Memory B cell (primary cell): ENCODE measurements around the gene ZSWIM5.
"Not testable (repeated sequence)": the region's sequence is repeated elsewhere in the genome, so short reads cannot be mapped to it uniquely, and the experiment has no call there.

Source experiments
- ATAC-seq: fragments of 150-1000 bp; cut with Tn5 transposase; 2 replicates; pipeline ENCODE4 v1.10.0; 2021; ENCODE audit warnings: low read depth, mild to moderate bottlenecking, moderate library complexity
- DNase-seq, 2 donors: peaks; one replicate each; pipeline ENCODE4 v3.0.0; 2022; ENCODE audit warnings: low spot score in 2 of 2
- H3K27ac Mint-ChIP-seq: one replicate; pipeline ENCODE4 v1.8.0; 2022; ENCODE audit warnings: mild to moderate bottlenecking, moderate library complexity, mixed read lengths
- H3K27me3 Mint-ChIP-seq: one replicate; pipeline ENCODE4 v1.8.0; 2022; ENCODE audit warnings: mixed read lengths
- H3K36me3 Mint-ChIP-seq: one replicate; pipeline ENCODE4 v1.8.0; 2022; ENCODE audit warnings: mild to moderate bottlenecking, mixed read lengths
- H3K4me1 Mint-ChIP-seq: one replicate; pipeline ENCODE4 v1.8.0; 2022; ENCODE audit warnings: mixed read lengths
- H3K4me3 Mint-ChIP-seq: one replicate; pipeline ENCODE4 v1.8.0; 2022; ENCODE audit warnings: mild to moderate bottlenecking, moderate library complexity, mixed read lengths
- H3K9me3 Mint-ChIP-seq: one replicate; pipeline ENCODE4 v1.8.0; 2022; ENCODE audit warnings: mixed read lengths

The ZSWIM5 gene

GRCh38 chr1:45106864-45107263 lies 99.5 kb downstream of the ZSWIM5 start:
- not testable (repeated sequence) for H3K27ac Mint-ChIP-seq, H3K27me3 Mint-ChIP-seq, DNase-seq, H3K36me3 Mint-ChIP-seq, H3K4me1 Mint-ChIP-seq, ATAC-seq, H3K4me3 Mint-ChIP-seq, H3K9me3 Mint-ChIP-seq

DNA sequence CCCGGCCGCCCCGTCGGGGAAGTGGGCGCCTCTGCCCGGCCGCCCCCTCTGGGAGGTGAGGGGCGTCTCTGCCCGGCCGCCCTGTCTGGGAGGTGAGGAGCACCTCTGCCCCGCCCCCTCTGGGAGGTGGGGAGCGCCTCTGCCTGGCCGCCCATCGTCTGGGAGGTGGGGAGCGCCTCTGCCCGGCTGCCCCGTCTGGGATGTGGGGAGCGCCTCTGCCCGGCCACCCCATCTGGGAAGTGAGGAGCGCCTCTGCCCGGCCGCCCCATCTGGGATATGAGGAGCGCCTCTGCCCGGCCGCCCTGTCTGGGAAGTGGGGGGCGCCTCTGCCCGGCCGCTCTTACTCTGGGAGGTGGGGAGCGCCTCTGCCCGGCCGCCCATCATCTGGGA lies 100.3 kb downstream of the ZSWIM5 start:
- ATAC-seq, H3K4me1 Mint-ChIP-seq, H3K27ac Mint-ChIP-seq, H3K4me3 Mint-ChIP-seq, DNase-seq, H3K27me3 Mint-ChIP-seq, H3K9me3 Mint-ChIP-seq, H3K36me3 Mint-ChIP-seq: not testable (repeated sequence)

DNA sequence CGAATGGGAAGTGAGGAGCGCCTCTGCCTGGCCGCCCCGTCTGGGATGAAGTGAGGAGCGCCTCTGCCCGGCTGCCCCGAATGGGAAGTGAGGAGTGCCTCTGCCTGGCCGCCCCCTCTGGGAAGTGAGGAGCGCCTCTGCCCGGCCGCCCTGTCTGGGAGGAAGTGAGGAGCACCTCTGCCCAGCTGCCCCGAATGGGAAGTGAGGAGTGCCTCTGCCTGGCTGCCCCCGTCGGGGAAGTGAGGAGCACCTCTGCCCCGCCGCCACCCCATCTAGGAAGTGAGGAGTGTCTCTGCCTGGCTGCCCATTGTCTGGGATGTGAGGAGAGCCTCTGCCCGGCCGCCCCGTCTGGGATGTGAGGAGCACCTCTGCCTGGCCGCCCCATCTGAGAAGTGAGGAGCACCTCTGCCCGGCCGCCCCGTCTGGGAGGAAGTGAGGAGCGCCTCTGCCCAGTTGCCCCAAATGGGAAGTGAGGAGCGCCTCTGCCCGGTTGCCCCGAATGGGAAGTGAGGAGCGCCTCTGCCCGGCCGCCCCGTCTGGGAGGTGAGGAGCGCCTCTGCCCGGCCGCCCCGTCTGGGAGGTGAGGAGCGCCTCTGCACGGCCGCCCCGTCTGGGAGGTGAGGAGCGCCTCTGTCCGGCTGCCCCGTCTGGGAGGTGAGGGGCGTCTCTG lies 100.8 kb downstream of the ZSWIM5 start:
- not testable (repeated sequence) for H3K9me3 Mint-ChIP-seq, DNase-seq, H3K4me3 Mint-ChIP-seq, H3K4me1 Mint-ChIP-seq, ATAC-seq, H3K27me3 Mint-ChIP-seq, H3K36me3 Mint-ChIP-seq, H3K27ac Mint-ChIP-seq

GRCh38 chr1:45103534-45103933 lies 102.9 kb downstream of the ZSWIM5 start:
- H3K27me3 Mint-ChIP-seq = peaks cover 5% of the 10 kb centered on the region
- DNase-seq (no peak), ATAC-seq (no peak)
- H3K9me3 Mint-ChIP-seq = no peaks in the 10 kb centered on the region
- H3K27ac Mint-ChIP-seq = no peak overlapping the region
- peaks cover 7% of the 10 kb centered on the region for H3K36me3 Mint-ChIP-seq
- no peak overlapping the region for H3K4me3 Mint-ChIP-seq
- no peaks in the 10 kb centered on the region for H3K4me1 Mint-ChIP-seq

DNA sequence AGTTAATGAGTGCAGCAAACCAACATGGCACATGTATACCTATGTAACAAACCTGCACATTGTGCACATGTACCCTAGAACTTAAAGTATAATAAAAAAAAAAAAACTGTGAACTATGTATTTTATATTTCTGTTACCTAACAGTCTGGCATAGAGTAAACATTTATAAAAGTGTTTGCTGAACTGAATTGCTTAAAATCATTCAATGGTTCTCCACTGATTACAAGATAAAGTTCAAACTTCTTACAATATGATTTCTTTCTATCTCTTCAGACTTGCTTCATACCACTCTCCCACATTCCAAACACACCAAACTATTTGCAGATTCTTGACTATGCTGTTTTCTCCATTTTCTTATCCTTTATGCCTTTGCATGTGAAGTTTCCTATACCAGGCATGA lies 104.5 kb downstream of the ZSWIM5 start:
- Mint-ChIP-seq H3K27ac (no peak overlapping the region), H3K27me3 (peaks cover 7% of the 10 kb centered on the region), H3K4me3 (no peak overlapping the region), H3K9me3 (no peaks in the 10 kb centered on the region), H3K36me3 (peaks cover 5% of the 10 kb centered on the region), H3K4me1 (no peaks in the 10 kb centered on the region)
- ATAC-seq (no peak), DNase-seq (no peak)

DNA sequence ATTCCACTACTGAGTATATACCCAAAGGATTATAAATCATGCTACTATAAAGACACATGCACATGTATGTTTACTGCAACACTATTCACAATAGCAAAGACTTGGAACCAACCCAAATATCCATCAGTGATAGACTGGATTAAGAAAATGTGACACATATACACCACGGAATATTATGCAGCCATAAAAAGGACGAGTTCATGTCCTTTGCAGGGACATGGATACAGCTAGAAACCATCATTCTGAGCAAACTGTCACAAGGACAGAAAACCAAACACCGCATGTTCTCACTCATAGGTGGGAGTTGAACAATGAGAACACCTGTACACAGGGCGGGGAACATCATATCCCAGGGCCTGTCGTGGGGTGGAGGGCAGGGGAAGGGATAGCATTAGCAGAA lies 104.9 kb downstream of the ZSWIM5 start:
- not testable (repeated sequence) for H3K9me3 Mint-ChIP-seq, DNase-seq, H3K27ac Mint-ChIP-seq, H3K4me3 Mint-ChIP-seq, H3K4me1 Mint-ChIP-seq, H3K27me3 Mint-ChIP-seq, ATAC-seq, H3K36me3 Mint-ChIP-seq

DNA sequence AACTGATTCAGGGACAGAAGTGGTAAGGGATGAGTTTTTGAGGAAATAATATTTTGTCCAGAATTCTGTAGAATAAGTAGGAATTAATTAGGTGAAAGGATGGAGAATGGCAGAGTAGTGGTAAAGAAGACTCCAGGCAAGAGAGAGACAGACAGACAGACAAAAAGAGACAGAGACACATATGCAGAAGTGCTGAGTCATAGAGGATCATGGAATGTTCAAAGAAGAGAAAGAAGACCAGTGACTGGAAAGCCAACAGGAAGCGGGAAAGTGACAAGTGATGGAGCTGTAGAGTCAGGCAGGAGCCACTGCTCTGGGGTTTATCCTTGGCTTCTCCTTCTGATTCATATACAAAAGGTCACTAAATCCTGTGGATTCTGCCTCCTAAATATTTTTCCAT lies 108.5 kb downstream of the ZSWIM5 start:
- H3K9me3 Mint-ChIP-seq = no peaks in the 10 kb centered on the region

DNA sequence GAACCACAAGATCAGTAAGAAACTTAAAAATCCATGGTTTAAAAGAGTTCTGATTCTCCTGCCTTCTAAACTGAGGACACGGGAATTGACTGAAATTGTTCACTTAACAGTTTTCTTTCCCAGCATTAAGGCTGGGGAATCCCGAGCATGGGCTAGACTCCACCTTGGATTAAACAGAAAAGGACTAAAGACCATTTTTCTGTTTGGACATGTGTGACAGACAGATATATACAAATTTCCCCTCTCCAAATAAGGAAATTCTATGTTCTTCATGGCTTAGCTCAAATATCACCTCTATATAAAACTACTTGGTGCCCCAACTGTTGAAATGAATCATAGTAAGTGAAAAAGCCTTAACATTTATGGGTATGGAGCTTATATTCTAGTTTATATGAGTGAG lies 109.3 kb downstream of the ZSWIM5 start:
- DNase-seq = no peak
- Mint-ChIP-seq H3K27ac (no peak overlapping the region), H3K27me3 (peaks cover 7% of the 10 kb centered on the region)

More for the DNA sequence above, 108.5 kb downstream of the ZSWIM5 start:
- ATAC-seq = no peak
- H3K4me1 Mint-ChIP-seq = no peaks in the 10 kb centered on the region
- H3K27ac Mint-ChIP-seq = no peak overlapping the region
- no peak for DNase-seq
- peaks cover 7% of the 10 kb centered on the region for H3K27me3 Mint-ChIP-seq
- peaks cover 5% of the 10 kb centered on the region for H3K36me3 Mint-ChIP-seq
- H3K4me3 Mint-ChIP-seq = no peak overlapping the region

DNA sequence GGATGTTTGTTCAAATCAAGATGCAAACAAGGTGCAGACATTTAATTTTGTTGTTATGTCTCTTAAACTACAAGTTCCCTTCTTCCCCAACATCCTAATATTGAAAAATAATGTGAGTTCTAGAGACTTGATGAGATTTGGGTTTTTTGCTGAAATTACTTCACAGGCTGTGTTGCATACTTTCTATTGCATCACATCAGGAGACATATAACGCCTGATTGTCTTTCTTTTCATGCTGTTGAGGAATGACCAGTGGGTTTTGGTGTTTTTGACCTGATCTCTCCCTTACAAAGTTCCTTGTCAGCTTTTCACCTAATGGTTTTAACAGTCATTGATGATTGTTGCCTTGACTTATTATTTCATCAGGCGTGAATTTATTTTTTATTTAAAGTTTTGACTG lies 111.0 kb downstream of the ZSWIM5 start:
- Mint-ChIP-seq H3K27ac (no peak overlapping the region), H3K9me3 (no peaks in the 10 kb centered on the region), H3K36me3 (peaks cover 5% of the 10 kb centered on the region), H3K4me1 (no peaks in the 10 kb centered on the region), H3K27me3 (peaks cover 7% of the 10 kb centered on the region), H3K4me3 (no peak overlapping the region)
- DNase-seq (no peak), ATAC-seq (no peak)

More for the DNA sequence above, 109.3 kb downstream of the ZSWIM5 start:
- ATAC-seq = no peak
- no peak overlapping the region for H3K4me3 Mint-ChIP-seq
- no peaks in the 10 kb centered on the region for H3K4me1 Mint-ChIP-seq
- H3K9me3 Mint-ChIP-seq = no peaks in the 10 kb centered on the region
- peaks cover 5% of the 10 kb centered on the region for H3K36me3 Mint-ChIP-seq

DNA sequence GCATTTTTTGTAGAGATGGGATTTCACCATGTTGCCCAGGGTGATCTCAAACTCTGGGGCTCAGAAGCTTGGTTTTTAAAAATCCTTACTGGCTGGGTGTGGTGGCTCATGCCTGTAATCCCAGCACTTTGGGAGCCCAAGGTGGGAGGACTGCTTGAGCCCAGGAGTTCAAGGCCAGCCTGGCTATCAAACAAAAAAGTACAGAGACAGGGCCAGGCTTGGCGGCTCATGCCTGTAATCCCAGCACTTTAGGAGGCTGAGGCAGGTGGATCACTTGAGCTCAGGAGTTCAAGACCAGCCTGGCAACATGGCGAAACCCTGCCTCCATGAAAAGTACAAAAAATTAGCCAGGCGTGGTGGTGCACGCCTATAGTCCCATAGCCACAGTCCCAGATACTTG lies 112.0 kb downstream of the ZSWIM5 start:
- not testable (repeated sequence) for H3K27me3 Mint-ChIP-seq, H3K9me3 Mint-ChIP-seq, DNase-seq

DNA sequence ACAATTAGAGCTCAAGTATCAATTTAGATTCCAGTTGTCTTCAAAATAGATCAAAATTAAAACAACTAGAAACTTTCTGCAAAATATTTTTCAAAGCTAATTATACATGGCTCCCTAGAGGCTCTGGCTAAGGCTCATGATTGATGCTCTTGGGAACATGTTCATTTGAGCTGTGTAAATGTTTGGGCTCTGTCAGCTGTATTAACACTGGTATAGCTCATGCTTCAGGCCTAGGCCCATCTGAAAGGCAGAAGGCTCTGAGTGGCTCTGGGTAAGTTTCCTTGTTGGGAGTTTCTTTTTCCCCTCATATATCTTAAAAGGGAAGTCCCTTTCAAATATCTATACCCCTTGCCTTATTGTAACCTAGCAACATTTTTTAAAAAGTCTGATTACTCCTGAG lies 113.1 kb downstream of the ZSWIM5 start:
- Mint-ChIP-seq H3K27ac (no peak overlapping the region), H3K27me3 (peaks cover 2% of the 10 kb centered on the region), H3K4me1 (no peaks in the 10 kb centered on the region), H3K36me3 (no peaks in the 10 kb centered on the region), H3K9me3 (no peaks in the 10 kb centered on the region), H3K4me3 (no peak overlapping the region)
- DNase-seq (no peak), ATAC-seq (no peak)

More for the DNA sequence above, 112.0 kb downstream of the ZSWIM5 start:
- ATAC-seq, H3K4me3 Mint-ChIP-seq, H3K36me3 Mint-ChIP-seq, H3K4me1 Mint-ChIP-seq, H3K27ac Mint-ChIP-seq: not testable (repeated sequence)

DNA sequence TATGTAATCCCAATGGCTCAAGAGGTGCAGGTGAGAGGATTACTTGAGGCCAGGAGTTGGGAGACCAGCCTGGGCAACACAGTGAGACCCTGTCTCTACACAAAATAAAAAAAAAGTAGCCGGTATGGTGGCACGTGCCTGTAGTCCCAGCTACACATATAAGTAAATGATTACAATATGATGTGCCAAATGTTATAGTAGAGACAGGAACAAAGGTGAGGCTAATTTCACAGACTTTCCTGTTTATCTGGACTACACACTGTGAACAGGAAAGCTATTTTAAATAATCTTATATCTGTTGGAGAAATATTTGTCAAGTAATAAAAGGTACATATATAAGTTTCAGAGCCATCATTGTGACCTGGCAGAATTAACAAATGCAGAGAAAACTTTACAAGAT lies 116.7 kb downstream of the ZSWIM5 start:
- ATAC-seq (no peak), DNase-seq (no peak)
- Mint-ChIP-seq H3K36me3 (no peaks in the 10 kb centered on the region), H3K9me3 (no peaks in the 10 kb centered on the region), H3K27me3 (no peaks in the 10 kb centered on the region), H3K4me1 (no peaks in the 10 kb centered on the region), H3K4me3 (no peak overlapping the region), H3K27ac (no peak overlapping the region)

DNA sequence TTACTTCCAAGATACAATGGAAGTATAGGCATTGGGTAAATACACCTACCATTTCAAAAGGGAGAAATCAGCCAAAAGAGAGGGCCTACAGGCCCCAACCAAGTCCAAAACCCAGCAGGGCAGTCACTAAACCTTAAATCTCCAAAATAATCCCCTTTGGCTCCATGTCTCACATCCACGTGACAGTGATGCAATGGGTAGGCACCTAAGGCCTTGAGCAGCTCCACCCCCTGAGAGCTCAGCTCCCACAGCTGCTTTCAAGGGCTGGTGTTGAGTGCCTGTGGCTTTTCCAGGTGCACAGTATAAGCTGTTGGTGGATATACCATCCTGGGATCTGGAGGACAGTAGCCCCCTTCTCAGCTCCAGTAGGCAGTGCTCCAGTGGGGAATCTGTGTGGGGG lies 121.8 kb downstream of the ZSWIM5 start:
- no peak overlapping the region for H3K4me3 Mint-ChIP-seq
- DNase-seq (no peak), ATAC-seq (no peak)
- no peaks in the 10 kb centered on the region for H3K4me1 Mint-ChIP-seq
- peaks cover 4% of the 10 kb centered on the region for H3K27me3 Mint-ChIP-seq
- no peaks in the 10 kb centered on the region for H3K9me3 Mint-ChIP-seq
- H3K36me3 Mint-ChIP-seq = peaks cover 8% of the 10 kb centered on the region
- no peak overlapping the region for H3K27ac Mint-ChIP-seq

DNA sequence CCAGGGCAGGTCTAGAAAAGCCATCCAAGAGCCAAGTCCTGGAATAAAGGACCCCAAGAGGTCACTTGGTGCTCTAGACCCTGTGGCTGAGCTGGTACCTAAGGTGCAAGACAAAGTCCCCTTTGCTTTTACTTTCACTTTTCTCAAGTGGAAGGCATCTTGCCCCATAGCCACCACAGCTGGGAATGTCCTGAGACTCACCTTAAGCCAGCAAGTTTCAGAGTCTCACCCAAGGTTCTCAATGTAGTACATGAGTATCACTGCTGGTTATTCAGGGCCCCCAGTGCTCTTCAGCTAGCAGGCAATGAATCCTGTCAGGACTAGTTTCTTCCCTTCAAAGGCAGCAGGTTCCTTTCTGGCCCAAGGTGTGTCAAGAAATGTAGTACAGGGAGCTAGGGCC lies 126.9 kb downstream of the ZSWIM5 start:
- peaks cover 8% of the 10 kb centered on the region for H3K36me3 Mint-ChIP-seq
- DNase-seq (no peak), ATAC-seq (no peak)
- H3K4me3 Mint-ChIP-seq = no peak overlapping the region
- no peaks in the 10 kb centered on the region for H3K4me1 Mint-ChIP-seq
- H3K27me3 Mint-ChIP-seq = peaks cover 9% of the 10 kb centered on the region
- no peak overlapping the region for H3K27ac Mint-ChIP-seq
- H3K9me3 Mint-ChIP-seq = peaks cover 3% of the 10 kb centered on the region

DNA sequence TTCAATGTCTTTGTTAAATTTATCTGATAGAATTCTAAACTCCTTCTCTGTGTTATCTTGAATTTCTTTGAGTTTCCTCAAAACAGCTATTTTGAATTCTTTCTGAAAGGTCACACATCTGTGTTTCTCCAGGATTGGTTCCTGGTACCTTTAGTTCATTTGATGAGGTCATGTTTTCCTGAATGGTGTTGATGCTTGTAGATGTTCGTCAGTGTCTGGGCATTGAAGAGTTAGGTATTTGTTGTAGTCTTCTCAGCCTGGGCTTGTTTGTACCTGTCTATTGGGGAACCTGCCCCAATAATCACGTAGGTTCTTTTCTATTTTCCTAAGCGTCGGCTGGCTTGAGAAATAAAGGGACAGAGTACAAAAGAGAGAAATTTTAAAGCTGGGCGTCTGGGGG lies 129.4 kb downstream of the ZSWIM5 start:
- not testable (repeated sequence) for DNase-seq, H3K27ac Mint-ChIP-seq, ATAC-seq, H3K36me3 Mint-ChIP-seq, H3K4me1 Mint-ChIP-seq, H3K27me3 Mint-ChIP-seq, H3K4me3 Mint-ChIP-seq
- H3K9me3 Mint-ChIP-seq = peaks cover 12% of the 10 kb centered on the region
